Astrocyte (in vitro differentiated cells and primary cell): ENCODE results near the gene IMPDH1.

Source experiments
- EZH2 ChIP-seq: IDR thresholded peaks from 2 replicates; pipeline ENCODE4 v1.6.1; 2012; ENCODE audit warnings: mild to moderate bottlenecking, low read length, inconsistent platforms; ENCODE audit not compliant: insufficient read depth
- TF ChIP-seq, protein P1 (sequence below): IDR thresholded peaks from 2 replicates; pipeline ENCODE4 v1.5.1; 2011; ENCODE audit warnings: low read depth, mild to moderate bottlenecking, inconsistent platforms, low read length, moderate library complexity; ENCODE audit not compliant: insufficient read depth

DNA sequence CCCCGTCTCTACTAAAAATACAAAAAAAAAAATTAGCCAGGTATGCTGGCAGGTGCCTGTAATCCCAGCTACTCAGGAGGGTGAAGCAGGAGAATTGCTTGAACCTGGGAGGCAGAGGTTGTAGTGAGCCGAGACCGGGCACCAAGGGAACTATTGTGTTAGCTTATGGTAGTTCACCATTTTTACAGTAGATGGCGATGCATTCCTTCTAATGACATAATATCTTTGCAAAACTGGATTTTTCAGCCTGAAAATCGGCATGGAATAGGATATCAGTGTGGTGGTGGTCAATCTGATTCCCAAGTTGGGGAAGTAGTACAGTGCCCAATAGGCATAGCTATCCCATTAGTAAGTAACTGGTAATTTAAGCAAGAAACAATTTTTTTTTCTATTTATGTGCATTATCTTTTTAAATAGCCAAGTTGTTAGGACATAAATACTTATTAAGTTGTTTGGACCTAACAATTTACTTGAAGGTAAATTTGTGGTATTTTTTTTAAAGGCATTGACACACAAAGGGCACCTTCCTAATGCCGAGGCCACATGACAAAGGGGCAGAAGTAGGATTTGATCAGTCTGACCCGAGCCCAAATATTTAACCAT is 17.6 kb upstream of the IMPDH1 start:
- TF ChIP-seq, protein P1, sequence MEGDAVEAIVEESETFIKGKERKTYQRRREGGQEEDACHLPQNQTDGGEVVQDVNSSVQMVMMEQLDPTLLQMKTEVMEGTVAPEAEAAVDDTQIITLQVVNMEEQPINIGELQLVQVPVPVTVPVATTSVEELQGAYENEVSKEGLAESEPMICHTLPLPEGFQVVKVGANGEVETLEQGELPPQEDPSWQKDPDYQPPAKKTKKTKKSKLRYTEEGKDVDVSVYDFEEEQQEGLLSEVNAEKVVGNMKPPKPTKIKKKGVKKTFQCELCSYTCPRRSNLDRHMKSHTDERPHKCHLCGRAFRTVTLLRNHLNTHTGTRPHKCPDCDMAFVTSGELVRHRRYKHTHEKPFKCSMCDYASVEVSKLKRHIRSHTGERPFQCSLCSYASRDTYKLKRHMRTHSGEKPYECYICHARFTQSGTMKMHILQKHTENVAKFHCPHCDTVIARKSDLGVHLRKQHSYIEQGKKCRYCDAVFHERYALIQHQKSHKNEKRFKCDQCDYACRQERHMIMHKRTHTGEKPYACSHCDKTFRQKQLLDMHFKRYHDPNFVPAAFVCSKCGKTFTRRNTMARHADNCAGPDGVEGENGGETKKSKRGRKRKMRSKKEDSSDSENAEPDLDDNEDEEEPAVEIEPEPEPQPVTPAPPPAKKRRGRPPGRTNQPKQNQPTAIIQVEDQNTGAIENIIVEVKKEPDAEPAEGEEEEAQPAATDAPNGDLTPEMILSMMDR, result peak; percentile 75
- TF ChIP-seq EZH2, result no peak
